IMR-90 (cell line): ENCODE data around the gene HLA-DRB1. TPM values are rescaled to one million over a fixed set of nuclear protein-coding genes. Genes with fewer than 3 reads are reported as not detected.

ENCODE experiments used
- ATAC-seq: fragments of 200-7000 bp; cut with Tn5 transposase; 2 replicates; pipeline ENCODE4 v1.9.1; 2020; ENCODE audit warnings: low read depth, mild to moderate bottlenecking, moderate library complexity
- BruUV-seq: library from RNA; stranded (reverse); fragments of 400-500 nt; replicated peaks from 2 replicates; lab custom pipeline; 2021; lab: Mats Ljungman, UMichigan
- CTCF ChIA-PET: fragments of 300-600 bp; formaldehyde crosslinking; extraction: SDS; loops from one replicate; lab custom pipeline; 2021; ENCODE audit warnings: antibody characterized with exemption; lab: Yijun Ruan, JAX
- POLR2A ChIA-PET: fragments of 300-600 bp; sonication (Branson Sonifier 250); formaldehyde crosslinking; loops from one replicate; lab custom pipeline; 2022; ENCODE audit warnings: antibody characterized with exemption; ENCODE audit not compliant: unreplicated experiment; lab: Charles Lee
- DNase-seq: peaks from one replicate; pipeline ENCODE4 v3.0.0; 2013
- H2AFZ ChIP-seq: replicated peaks from 2 replicates; pipeline ENCODE3; 2013; ENCODE audit warnings: low read length, mild to moderate bottlenecking; ENCODE audit not compliant: poor library complexity
- H2AK5ac ChIP-seq: 2 replicates; pipeline ENCODE4 v1.6.1; 2013; ENCODE audit warnings: low read depth, low read length, inconsistent platforms
- H2AK9ac ChIP-seq: replicated peaks from 2 replicates; pipeline ENCODE3; 2013; ENCODE audit warnings: mild to moderate bottlenecking, low read depth, low read length, moderate library complexity; ENCODE audit not compliant: poor library complexity
- H2BK120ac ChIP-seq: 2 replicates; pipeline ENCODE4 v1.6.1; 2013; ENCODE audit warnings: low read depth, low read length, inconsistent platforms
- H2BK15ac ChIP-seq: 3 replicates; pipeline ENCODE4 v1.6.1; 2013; ENCODE audit warnings: low read depth, low read length, inconsistent platforms
- H2BK20ac ChIP-seq: 2 replicates; pipeline ENCODE4 v1.6.1; 2013; ENCODE audit warnings: low read depth, mild to moderate bottlenecking, inconsistent platforms, low read length, moderate library complexity
- H2BK5ac ChIP-seq: 2 replicates; pipeline ENCODE4 v1.6.1; 2013; ENCODE audit warnings: mild to moderate bottlenecking, low read depth, low read length, inconsistent platforms; ENCODE audit not compliant: poor library complexity, severe bottlenecking
- H3K14ac ChIP-seq: replicated peaks from 2 replicates; pipeline ENCODE4 v1.6.1; 2013; ENCODE audit warnings: low read depth, low read length, inconsistent platforms
- H3K18ac ChIP-seq: 2 replicates; pipeline ENCODE4 v1.6.1; 2013; ENCODE audit warnings: low read depth, low read length, control low read depth
- H3K23ac ChIP-seq: 2 replicates; pipeline ENCODE4 v1.6.1; 2013; ENCODE audit warnings: low read depth, low read length, inconsistent platforms
- H3K27ac ChIP-seq: 2 replicates; pipeline ENCODE4 v1.5.1; 2013; ENCODE audit warnings: mild to moderate bottlenecking, control low read depth, low read length; ENCODE audit not compliant: insufficient read depth
- H3K27me3 ChIP-seq: 2 replicates; pipeline ENCODE4 v1.6.1; 2013; ENCODE audit warnings: low read length; ENCODE audit not compliant: control insufficient read depth, insufficient read depth
- H3K36me3 ChIP-seq: 2 replicates; pipeline ENCODE4 v1.6.1; 2013; ENCODE audit warnings: low read length, mixed read lengths; ENCODE audit not compliant: control insufficient read depth, insufficient read depth
- H3K4ac ChIP-seq: 2 replicates; pipeline ENCODE4 v1.6.1; 2013; ENCODE audit warnings: low read depth, low read length, inconsistent platforms
- H3K4me1 ChIP-seq: 2 replicates; pipeline ENCODE4 v1.6.1; 2013; ENCODE audit warnings: low read length, mixed read lengths; ENCODE audit not compliant: control insufficient read depth, insufficient read depth
- H3K4me2 ChIP-seq: 2 replicates; pipeline ENCODE4 v1.6.1; 2013; ENCODE audit warnings: low read depth, mild to moderate bottlenecking, control low read depth, low read length, moderate library complexity
- H3K4me3 ChIP-seq: 2 replicates; pipeline ENCODE4 v1.5.1; 2013; ENCODE audit warnings: low read depth, mild to moderate bottlenecking, control low read depth, low read length, moderate library complexity; ENCODE audit not compliant: insufficient read depth
- H3K56ac ChIP-seq: 2 replicates; pipeline ENCODE4 v1.6.1; 2013; ENCODE audit warnings: low read length, inconsistent platforms; ENCODE audit not compliant: insufficient read depth; ENCODE audit errors: extremely low read depth
- H3K79me1 ChIP-seq, 2 experiments: 2 replicates each; pipeline ENCODE4 v1.6.1; 2013; ENCODE audit warnings: low read length in 2 of 2, inconsistent platforms in 1 of 2, low read depth in 1 of 2
- H3K9ac ChIP-seq: 2 replicates; pipeline ENCODE4 v1.6.1; 2013; ENCODE audit warnings: low read depth, low read length, control low read depth
- H3K9me1 ChIP-seq: 2 replicates; pipeline ENCODE4 v1.6.1; 2013; ENCODE audit warnings: low read length, inconsistent platforms; ENCODE audit not compliant: insufficient read depth
- H3K9me3 ChIP-seq: 2 replicates; pipeline ENCODE4 v1.6.1; 2013; ENCODE audit warnings: low read length; ENCODE audit not compliant: control insufficient read depth, insufficient read depth
- H4K20me1 ChIP-seq: 2 replicates; pipeline ENCODE4 v1.6.1; 2013; ENCODE audit warnings: low read length, inconsistent platforms; ENCODE audit not compliant: insufficient read depth
- H4K5ac ChIP-seq: 2 replicates; pipeline ENCODE4 v1.6.1; 2013; ENCODE audit warnings: mild to moderate bottlenecking, low read depth, low read length, control low read depth
- H4K8ac ChIP-seq, 2 experiments: 2 replicates each; pipeline ENCODE4 v1.6.1; 2013; ENCODE audit warnings: low read depth in 2 of 2, low read length in 2 of 2, control low read depth in 1 of 2, inconsistent platforms in 1 of 2
- H4K91ac ChIP-seq: 2 replicates; pipeline ENCODE4 v1.6.1; 2013; ENCODE audit warnings: low read depth, low read length, inconsistent platforms; ENCODE audit not compliant: insufficient read depth
- CEBPB ChIP-seq: IDR thresholded peaks from 2 replicates; pipeline ENCODE4 v1.6.1; 2012; ENCODE audit warnings: low read depth, low read length, improper control_type of control experiment
- MXI1 ChIP-seq: IDR thresholded peaks from 2 replicates; pipeline ENCODE4 v1.6.1; 2012; ENCODE audit warnings: low read depth, mild to moderate bottlenecking, low read length, moderate library complexity, borderline replicate concordance
- NFE2L2 ChIP-seq: fragments of 150-350 bp; IDR thresholded peaks from 2 replicates; pipeline ENCODE4 v1.6.1; 2016; ENCODE audit warnings: low read depth, mild to moderate bottlenecking, low read length
- RCOR1 ChIP-seq: IDR thresholded peaks from 2 replicates; pipeline ENCODE4 v1.6.1; 2012; ENCODE audit warnings: mild to moderate bottlenecking, low read length, improper control_type of control experiment; ENCODE audit not compliant: insufficient replicate concordance
- WGBS, 2 experiments: methylation state at CpG; one replicate each; pipeline versions ENCODE4 v1.1.5 to v1.1.7; 2013; ENCODE audit warnings: missing lambda C conversion rate in 2 of 2; ENCODE audit not compliant: insufficient read length in 1 of 2; ENCODE audit errors: extremely low coverage in 2 of 2; 5-methylcytosine and 5-hydroxymethylcytosine counted together
- dilution Hi-C: fragments of 300-500 bp; cut with HindIII; formaldehyde crosslinking; loops from one replicate; pipeline ENCODE4 v1.14.3; 2018; ENCODE audit warnings: low sequenced_read_pairs; ENCODE audit not compliant: unreplicated experiment
- in situ Hi-C: fragments of 300-500 bp; cut with MboI; formaldehyde crosslinking; loops from 3 replicates; pipeline ENCODE4 v1.14.3; 2019; ENCODE audit warnings: low sequenced_read_pairs, inconsistent platforms, mixed read lengths
- intact Hi-C: fragments of 100-400 bp; cut with micrococcal nuclease; formaldehyde crosslinking; loops from 2 replicates; pipeline ENCODE4 v1.10.0; 2022
- polyA plus RNA-seq, 3 experiments: library from polyadenylated mRNA; depleted of rRNA; stranded (reverse); fragments of >200 nt; gene quantifications; 2 replicates each; pipeline ENCODE4 v1.2.3, GENCODE V29; 2012; ENCODE audit warnings: low replicate concordance in 1 of 3
- total RNA-seq: library from RNA; depleted of rRNA; stranded (reverse); fragments of >200 nt; gene quantifications from 2 replicates; pipeline ENCODE4 v1.2.3, GENCODE V29; 2012
- TF ChIP-seq, protein P1 (sequence below): fragments of 150-350 bp; IDR thresholded peaks from 2 replicates; pipeline ENCODE4 v1.6.1; 2017; ENCODE audit warnings: mild to moderate bottlenecking, antibody characterized with exemption, low read length, low read depth
- TF ChIP-seq, protein P2 (sequence below): conservative IDR thresholded peaks from 2 replicates; pipeline ENCODE4 v1.5.1; 2012; ENCODE audit warnings: mild to moderate bottlenecking, low read depth, low read length, improper control_type of control experiment
- TF ChIP-seq, protein P3 (sequence below): fragments of 150-350 bp; IDR thresholded peaks from 2 replicates; pipeline ENCODE4 v1.6.1; 2016; ENCODE audit warnings: low read depth, mild to moderate bottlenecking, low read length, moderate library complexity, borderline replicate concordance

HLA-DRB1 gene
- total and polyA plus RNA-seq, 2 of the 4 experiments (the other 2 are of a cell fraction): not detected

DNA sequence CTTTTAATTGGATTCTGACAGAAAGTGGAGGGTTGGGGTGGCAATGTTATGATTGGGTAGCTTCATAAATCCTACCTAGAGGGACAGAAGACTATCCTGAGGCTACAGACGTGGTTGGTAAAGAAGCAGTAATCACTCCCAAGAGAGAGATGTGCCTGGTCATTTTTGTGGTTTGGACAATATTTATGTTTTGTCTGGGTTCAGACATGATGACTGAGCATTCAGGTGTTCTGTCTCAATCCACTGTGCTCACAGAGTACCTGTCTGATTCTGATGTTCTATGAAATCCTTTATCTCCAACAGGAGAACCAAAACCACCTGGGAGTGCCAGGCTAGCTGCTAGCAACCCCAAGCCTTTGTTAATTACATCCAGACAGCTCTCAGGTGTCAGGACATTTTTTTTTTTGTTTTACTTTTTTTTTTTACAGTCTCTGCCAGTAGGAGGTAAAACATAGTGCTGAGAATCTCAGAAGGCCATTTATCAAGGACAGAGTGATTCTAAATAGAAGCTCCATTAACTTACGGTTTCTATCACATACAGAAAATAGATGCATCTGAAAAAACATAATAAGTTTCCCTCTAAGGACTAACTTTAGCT, 46.0 kb upstream of the HLA-DRB1 start:
- BruUV-seq: no TSS peak
- Histone ChIP-seq H3K23ac (no peak overlapping the region), H3K9me1 (no peaks in the 10 kb centered on the region), H2BK20ac (no peak overlapping the region), H2AFZ (no peak overlapping the region), H3K9ac (no peak overlapping the region), H3K4ac (no peak overlapping the region), H3K14ac (no peak overlapping the region), H3K4me3 (no peak overlapping the region), H3K56ac (no peak overlapping the region), H2AK5ac (no peak overlapping the region), H2BK5ac (no peak overlapping the region), H2AK9ac (no peak overlapping the region), H3K27ac (no peak overlapping the region), H3K18ac (no peak overlapping the region), H3K79me1 (no peaks in the 10 kb centered on the region), H3K4me2 (no peak overlapping the region), H2BK120ac (no peak overlapping the region), H3K9me3 (no peaks in the 10 kb centered on the region), H4K20me1 (no peaks in the 10 kb centered on the region), H4K5ac (no peak overlapping the region), H3K27me3 (no peaks in the 10 kb centered on the region), H4K8ac (no peak overlapping the region), H2BK15ac (no peak overlapping the region), H3K4me1 (no peaks in the 10 kb centered on the region), H4K91ac (no peak overlapping the region), H3K36me3 (no peaks in the 10 kb centered on the region)
- dilution Hi-C loops: no loop called here
- in situ Hi-C loops: loop anchor here (5.0 kb wide), 1 partner anchor 107 kb away; the partner anchor contains the start of gene HLA-DQA2
- 33% methylated on average over 1 of the region's 2 CpGs; no CpG with 5 or more reads in 1 of the 2 experiments for WGBS, 2 experiments
- POLR2A ChIA-PET: no interaction called here
- intact Hi-C loops: no loop called here
- TF ChIP-seq, protein P1, sequence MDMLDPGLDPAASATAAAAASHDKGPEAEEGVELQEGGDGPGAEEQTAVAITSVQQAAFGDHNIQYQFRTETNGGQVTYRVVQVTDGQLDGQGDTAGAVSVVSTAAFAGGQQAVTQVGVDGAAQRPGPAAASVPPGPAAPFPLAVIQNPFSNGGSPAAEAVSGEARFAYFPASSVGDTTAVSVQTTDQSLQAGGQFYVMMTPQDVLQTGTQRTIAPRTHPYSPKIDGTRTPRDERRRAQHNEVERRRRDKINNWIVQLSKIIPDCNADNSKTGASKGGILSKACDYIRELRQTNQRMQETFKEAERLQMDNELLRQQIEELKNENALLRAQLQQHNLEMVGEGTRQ: no peak
- TF ChIP-seq, protein P2, sequence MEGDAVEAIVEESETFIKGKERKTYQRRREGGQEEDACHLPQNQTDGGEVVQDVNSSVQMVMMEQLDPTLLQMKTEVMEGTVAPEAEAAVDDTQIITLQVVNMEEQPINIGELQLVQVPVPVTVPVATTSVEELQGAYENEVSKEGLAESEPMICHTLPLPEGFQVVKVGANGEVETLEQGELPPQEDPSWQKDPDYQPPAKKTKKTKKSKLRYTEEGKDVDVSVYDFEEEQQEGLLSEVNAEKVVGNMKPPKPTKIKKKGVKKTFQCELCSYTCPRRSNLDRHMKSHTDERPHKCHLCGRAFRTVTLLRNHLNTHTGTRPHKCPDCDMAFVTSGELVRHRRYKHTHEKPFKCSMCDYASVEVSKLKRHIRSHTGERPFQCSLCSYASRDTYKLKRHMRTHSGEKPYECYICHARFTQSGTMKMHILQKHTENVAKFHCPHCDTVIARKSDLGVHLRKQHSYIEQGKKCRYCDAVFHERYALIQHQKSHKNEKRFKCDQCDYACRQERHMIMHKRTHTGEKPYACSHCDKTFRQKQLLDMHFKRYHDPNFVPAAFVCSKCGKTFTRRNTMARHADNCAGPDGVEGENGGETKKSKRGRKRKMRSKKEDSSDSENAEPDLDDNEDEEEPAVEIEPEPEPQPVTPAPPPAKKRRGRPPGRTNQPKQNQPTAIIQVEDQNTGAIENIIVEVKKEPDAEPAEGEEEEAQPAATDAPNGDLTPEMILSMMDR: no peak
- TF ChIP-seq MXI1 (no peak), RCOR1 (no peak), CEBPB (no peak), NFE2L2 (no peak)
- TF ChIP-seq, protein P3, sequence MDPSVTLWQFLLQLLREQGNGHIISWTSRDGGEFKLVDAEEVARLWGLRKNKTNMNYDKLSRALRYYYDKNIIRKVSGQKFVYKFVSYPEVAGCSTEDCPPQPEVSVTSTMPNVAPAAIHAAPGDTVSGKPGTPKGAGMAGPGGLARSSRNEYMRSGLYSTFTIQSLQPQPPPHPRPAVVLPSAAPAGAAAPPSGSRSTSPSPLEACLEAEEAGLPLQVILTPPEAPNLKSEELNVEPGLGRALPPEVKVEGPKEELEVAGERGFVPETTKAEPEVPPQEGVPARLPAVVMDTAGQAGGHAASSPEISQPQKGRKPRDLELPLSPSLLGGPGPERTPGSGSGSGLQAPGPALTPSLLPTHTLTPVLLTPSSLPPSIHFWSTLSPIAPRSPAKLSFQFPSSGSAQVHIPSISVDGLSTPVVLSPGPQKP: no peak
- no peak for ATAC-seq
- no peak for DNase-seq
- CTCF ChIA-PET: no interaction called here
